ENCODE data around the gene TNFRSF14. TPM values are rescaled to one million over a fixed set of nuclear protein-coding genes. Genes with fewer than 3 reads are reported as not detected.
A peak's percentile ranks its signal among the peaks of the same experiment; 100 is the strongest.

The TNFRSF14 gene
- total and polyA plus RNA-seq, 2 of the 13 experiments (the other 11 are each of a cell fraction or from before 2014, with no cell fraction given): 11.9 to 49.9 TPM

DNA sequence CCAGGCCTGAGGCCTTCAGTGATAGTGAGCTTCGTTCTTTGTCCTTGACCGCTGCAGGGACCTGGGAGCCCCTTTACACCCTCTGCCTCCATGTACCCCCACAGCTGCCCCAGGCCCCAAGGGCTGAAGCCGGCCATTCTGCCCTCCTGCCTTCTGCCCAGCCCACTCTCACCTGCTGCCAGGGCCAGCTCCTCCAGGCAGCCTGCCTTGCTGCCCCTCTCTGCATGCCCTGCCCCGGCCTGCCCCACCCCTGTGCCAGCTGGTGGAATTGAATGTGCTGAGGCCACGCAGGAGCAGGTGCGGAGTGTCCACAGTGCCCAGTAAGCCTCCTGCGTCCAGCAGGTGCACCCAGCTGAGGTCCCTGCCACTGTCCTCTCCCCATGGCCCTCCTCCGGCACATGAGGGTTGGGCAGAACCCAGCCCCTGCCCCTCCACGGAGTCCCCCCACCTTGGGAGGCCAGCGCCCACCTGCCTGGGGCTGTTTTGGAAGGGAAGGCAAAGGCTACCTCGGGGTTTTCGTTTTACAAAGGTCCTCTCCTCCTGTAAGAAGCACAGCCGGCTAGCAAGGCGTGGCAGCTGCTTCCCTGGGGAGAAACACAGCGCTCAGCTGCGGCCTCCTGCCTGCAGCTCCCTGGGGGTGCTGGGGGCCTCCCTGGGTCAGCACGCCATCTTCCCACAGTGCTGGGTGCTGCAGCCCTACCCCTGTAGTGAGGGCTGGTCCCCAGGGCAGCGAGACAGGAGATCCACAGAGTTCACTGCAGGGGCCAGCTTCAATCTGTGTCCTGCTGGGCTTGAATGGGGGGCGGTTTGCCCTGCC is 55.7 kb downstream of the TNFRSF14 start:
- Histone ChIP-seq H3K9ac (ENCODE audit: insufficient read depth, low read depth, low read length) (no peak overlapping the region), H3K79me2 (ENCODE audit: insufficient read depth, low read length) (no peaks in the 10 kb centered on the region), H3K4me3 (replicated peaks in 1 of 3; ENCODE audit: insufficient read depth in 1 of 3, low read depth in 2 of 3, low read length in 3 of 3) (no peak overlapping the region), H3K4me2 (ENCODE audit: low read depth, low read length) (no peak overlapping the region), H4K20me1 (ENCODE audit: insufficient read depth, low read length) (no peaks in the 10 kb centered on the region), H3K27ac (ENCODE audit: extremely low read length, insufficient read depth, low read length) (no peak overlapping the region), H3K9me3 (ENCODE audit: low read length) (no peaks in the 10 kb centered on the region), H2AFZ (ENCODE audit: low read length) (no peak overlapping the region), H3K27me3 (ENCODE audit: control insufficient read depth in 1 of 2, insufficient read depth in 2 of 2, low read length in 2 of 2) (peaks cover 6 to 51% of the 10 kb centered on the region in 2 experiments; a peak in 4 of 5 replicates), H3K36me3 (replicated peaks in 1 of 2; ENCODE audit: control insufficient read depth in 1 of 2, insufficient read depth in 2 of 2, low read length in 2 of 2) (no peaks in the 10 kb centered on the region), H3K4me1 (ENCODE audit: insufficient read depth, low read length) (peaks cover 6% of the 10 kb centered on the region; the same call in 1 of the 2 replicates)
- no peak for FAIRE-seq
- no peak; the same call in 2 of the 3 replicates for ATAC-seq
- CTCF ChIA-PET (ENCODE audit: low intra/inter-chr PET ratio, low total read pairs): no interaction called here
- BruUV-seq (replicated peaks): no TSS peak
- WGBS (ENCODE audit: low lambda C conversion rate): 33% methylated on average over 1 of the region's 19 CpGs
- in situ Hi-C loops (cut with HindIII; ENCODE audit: extremely low pct_ligation_motif_present, low pct_unique_long_range_greater_than_20kb): no loop called here
- no peak for DNase-seq (ENCODE audit: low spot score)
- intact Hi-C loops (cut with micrococcal nuclease; ENCODE audit: unreplicated experiment): no loop called here
- POLR2A ChIA-PET: interaction anchor here (1.3 kb wide), 1 partner anchor 26 kb away, joined by 3 read pairs; no protein-coding TSS in a partner anchor
- TF ChIP-seq SKI (IDR thresholded peaks at IDR 0.05; ENCODE audit: partially characterized antibody) (no peak), AGO1 (IDR thresholded peaks at IDR 0.05; ENCODE audit: low read depth, low read length, poor library complexity, severe bottlenecking) (peak; percentile 8), IRF9 (CRISPR knock-in tag; IDR thresholded peaks at IDR 0.05; ENCODE audit: borderline replicate concordance) (no peak), TEAD2 (CRISPR knock-in tag; IDR thresholded peaks at IDR 0.05) (no peak)
- TF ChIP-seq, protein P1, sequence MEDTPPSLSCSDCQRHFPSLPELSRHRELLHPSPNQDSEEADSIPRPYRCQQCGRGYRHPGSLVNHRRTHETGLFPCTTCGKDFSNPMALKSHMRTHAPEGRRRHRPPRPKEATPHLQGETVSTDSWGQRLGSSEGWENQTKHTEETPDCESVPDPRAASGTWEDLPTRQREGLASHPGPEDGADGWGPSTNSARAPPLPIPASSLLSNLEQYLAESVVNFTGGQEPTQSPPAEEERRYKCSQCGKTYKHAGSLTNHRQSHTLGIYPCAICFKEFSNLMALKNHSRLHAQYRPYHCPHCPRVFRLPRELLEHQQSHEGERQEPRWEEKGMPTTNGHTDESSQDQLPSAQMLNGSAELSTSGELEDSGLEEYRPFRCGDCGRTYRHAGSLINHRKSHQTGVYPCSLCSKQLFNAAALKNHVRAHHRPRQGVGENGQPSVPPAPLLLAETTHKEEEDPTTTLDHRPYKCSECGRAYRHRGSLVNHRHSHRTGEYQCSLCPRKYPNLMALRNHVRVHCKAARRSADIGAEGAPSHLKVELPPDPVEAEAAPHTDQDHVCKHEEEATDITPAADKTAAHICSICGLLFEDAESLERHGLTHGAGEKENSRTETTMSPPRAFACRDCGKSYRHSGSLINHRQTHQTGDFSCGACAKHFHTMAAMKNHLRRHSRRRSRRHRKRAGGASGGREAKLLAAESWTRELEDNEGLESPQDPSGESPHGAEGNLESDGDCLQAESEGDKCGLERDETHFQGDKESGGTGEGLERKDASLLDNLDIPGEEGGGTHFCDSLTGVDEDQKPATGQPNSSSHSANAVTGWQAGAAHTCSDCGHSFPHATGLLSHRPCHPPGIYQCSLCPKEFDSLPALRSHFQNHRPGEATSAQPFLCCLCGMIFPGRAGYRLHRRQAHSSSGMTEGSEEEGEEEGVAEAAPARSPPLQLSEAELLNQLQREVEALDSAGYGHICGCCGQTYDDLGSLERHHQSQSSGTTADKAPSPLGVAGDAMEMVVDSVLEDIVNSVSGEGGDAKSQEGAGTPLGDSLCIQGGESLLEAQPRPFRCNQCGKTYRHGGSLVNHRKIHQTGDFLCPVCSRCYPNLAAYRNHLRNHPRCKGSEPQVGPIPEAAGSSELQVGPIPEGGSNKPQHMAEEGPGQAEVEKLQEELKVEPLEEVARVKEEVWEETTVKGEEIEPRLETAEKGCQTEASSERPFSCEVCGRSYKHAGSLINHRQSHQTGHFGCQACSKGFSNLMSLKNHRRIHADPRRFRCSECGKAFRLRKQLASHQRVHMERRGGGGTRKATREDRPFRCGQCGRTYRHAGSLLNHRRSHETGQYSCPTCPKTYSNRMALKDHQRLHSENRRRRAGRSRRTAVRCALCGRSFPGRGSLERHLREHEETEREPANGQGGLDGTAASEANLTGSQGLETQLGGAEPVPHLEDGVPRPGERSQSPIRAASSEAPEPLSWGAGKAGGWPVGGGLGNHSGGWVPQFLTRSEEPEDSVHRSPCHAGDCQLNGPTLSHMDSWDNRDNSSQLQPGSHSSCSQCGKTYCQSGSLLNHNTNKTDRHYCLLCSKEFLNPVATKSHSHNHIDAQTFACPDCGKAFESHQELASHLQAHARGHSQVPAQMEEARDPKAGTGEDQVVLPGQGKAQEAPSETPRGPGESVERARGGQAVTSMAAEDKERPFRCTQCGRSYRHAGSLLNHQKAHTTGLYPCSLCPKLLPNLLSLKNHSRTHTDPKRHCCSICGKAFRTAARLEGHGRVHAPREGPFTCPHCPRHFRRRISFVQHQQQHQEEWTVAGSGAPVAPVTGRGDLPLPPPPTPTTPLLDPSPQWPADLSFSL (CRISPR knock-in tag; IDR thresholded peaks at IDR 0.05): no peak

All from HepG2 (cell line).